Skin epidermis (tissue), 12 donors: ENCODE results near the gene MBOAT2.
"Not testable (repeated sequence)": the region's sequence is repeated elsewhere in the genome, so short reads cannot be mapped to it uniquely, and the experiment has no call there.

Source experiments
- H3K27ac ChIP-seq, 21 experiments: fragments of 200-600 bp; sonication (generic) in 11 of 21; one replicate each; pipeline ENCODE4 v1.5.0; 2020; ENCODE audit warnings: mild to moderate bottlenecking in 3 of 21, inconsistent platforms in 2 of 21, moderate library complexity in 2 of 21
- H3K4me3 ChIP-seq, 7 experiments: fragments of 200-600 bp; sonication (generic) in 2 of 7; one replicate each; pipeline ENCODE4 v1.5.0; 2020; ENCODE audit warnings: inconsistent platforms in 2 of 7, mild to moderate bottlenecking in 2 of 7, moderate library complexity in 1 of 7

The MBOAT2 gene

GRCh38 chr2:8918412-8918811 is 85.1 kb downstream of the MBOAT2 start:
- no peak overlapping the region for H3K27ac ChIP-seq
- no peak overlapping the region for H3K4me3 ChIP-seq

DNA sequence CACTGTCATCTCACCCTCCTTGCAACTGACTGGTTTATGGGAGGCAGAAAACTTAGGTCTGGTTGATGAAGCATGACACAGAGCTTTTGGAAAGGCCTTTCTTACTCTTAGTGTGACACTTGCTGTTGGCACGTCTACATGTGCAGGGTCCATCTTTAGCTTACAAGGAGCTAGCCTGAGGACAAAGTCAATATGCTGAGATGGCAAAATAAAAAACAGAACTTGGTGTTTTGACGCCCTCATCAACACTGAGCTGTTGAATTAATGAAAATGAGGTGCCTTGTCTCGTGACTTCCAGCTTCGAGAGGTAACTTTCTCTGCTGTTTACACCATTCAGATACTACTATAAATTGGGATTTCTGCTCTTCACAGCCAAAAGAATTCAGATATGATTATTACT is 87.5 kb downstream of the MBOAT2 start:
- Histone ChIP-seq H3K4me3 (no peak overlapping the region), H3K27ac (no peak overlapping the region)

- not testable (repeated sequence) for H3K27ac ChIP-seq
Observed at GRCh38 chr2:8913767-8914166, 89.7 kb downstream of the MBOAT2 start.

GRCh38 chr2:8907764-8908288 is 95.7 kb downstream of the MBOAT2 start:
- H3K27ac ChIP-seq = no peak overlapping the region

More at GRCh38 chr2:8913767-8914166, 89.7 kb downstream of the MBOAT2 start:
- H3K4me3 ChIP-seq = not testable (repeated sequence)

DNA sequence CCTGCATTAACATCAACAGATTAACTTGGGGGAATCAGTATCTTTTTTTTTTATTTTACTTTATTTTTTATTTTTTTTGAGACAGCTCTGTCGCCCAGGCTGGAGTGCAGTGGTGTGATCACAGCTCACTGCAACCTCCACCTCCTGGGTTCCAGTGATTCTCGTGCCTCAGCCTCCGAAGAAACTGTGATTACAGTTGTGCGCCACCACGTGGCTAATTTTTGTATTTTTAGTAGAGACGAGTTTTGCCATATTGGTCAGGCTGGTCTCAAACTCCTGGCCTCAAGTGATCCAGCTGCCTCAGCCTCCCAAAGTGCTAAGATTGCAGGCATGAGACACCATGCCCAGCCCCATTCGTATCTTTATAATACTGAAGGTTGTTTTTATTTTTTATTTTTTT is 99.6 kb downstream of the MBOAT2 start:
- not testable (repeated sequence) for H3K27ac ChIP-seq, H3K4me3 ChIP-seq

More at GRCh38 chr2:8907764-8908288, 95.7 kb downstream of the MBOAT2 start:
- H3K4me3 ChIP-seq = no peak overlapping the region

- H3K27ac ChIP-seq, H3K4me3 ChIP-seq: not testable (repeated sequence)
Observed at GRCh38 chr2:8902757-8903156, 100.7 kb downstream of the MBOAT2 start.

- H3K4me3 ChIP-seq, H3K27ac ChIP-seq: not testable (repeated sequence)
Observed at GRCh38 chr2:8897206-8897605, 106.3 kb downstream of the MBOAT2 start.

DNA sequence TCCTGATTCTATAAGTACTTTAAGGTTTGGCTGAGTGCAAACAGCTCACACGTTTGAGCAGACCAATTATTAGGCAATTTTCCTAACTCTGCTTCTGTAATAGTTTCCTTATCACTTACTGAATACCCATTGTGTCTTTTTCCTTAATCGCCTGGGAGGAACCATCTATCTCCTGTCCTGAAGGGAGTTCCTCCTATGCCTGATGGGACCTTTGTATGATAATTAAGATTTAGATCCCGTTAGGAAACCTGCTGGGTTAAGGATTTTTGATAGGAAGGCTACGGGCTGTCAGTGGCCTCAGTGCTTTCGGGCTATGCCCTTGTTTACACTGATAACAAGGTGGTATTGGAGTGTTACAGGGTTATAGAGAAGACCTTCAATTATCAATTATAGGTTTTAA is 106.8 kb downstream of the MBOAT2 start:
- not testable (repeated sequence) for H3K4me3 ChIP-seq, H3K27ac ChIP-seq

DNA sequence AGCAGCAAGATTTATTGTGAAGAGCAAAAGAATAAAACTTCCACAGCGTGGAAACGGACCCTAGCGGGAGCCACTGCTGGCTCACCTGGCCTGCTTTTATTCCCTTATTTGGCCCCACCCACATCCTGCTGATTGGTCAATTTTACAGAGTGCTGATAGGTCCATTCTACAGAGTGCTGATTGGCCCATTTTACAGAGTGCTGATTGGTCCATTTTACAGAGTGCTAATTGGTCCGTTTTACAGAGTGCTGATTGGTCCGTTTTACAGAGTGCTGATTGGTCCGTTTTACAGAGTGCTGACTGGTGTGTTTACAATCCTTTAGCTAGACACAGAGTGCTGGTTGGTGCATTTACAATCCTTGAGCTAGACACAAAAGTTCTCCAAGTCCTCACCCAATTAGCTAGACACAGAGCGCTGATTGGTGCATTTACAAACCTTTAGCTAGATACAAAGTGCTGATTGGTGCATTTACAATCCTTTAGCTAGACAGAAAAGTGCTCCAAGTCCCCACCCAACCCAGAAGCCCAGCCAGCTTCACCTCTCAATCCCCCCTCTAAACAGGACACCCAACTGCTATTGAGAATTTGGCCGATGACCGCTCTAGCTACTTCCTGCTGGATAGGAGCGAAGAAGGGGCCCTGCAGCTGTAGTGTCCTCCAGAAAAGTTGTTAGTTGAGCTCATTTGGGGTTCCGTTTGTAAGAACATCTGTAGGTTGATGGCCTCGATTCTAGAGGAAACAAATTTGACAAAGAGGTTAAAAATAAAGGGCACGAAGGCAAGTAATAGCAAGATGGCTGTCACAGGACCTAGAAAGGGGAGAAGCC is 108.2 kb downstream of the MBOAT2 start:
- H3K27ac ChIP-seq = not testable (repeated sequence)

GRCh38 chr2:8893978-8894820 is 109.3 kb downstream of the MBOAT2 start:
- H3K27ac ChIP-seq = no peak overlapping the region

More for the DNA sequence above, 108.2 kb downstream of the MBOAT2 start:
- H3K4me3 ChIP-seq = not testable (repeated sequence)

DNA sequence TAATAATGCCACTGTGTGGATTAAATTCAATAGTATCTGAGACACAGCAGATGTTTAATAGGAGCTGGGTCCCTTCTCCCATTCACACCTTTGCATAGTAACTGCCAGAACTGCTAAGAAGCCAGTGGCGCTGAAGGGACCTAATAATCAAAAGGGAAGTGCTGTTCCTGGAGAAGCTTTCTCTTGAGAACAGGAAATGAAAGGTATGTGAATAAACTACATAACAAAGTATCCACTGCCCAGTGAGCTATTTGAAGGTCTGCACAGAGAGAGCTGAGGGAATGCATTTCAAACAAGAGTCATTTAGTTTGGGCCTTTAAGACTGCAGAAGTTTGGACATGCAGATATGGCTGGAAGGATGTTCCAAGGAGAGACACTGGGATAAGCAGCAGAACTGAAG is 110.0 kb downstream of the MBOAT2 start:
- H3K27ac ChIP-seq = no peak overlapping the region

More at GRCh38 chr2:8893978-8894820, 109.3 kb downstream of the MBOAT2 start:
- no peak overlapping the region for H3K4me3 ChIP-seq

GRCh38 chr2:8892111-8892510 is 111.4 kb downstream of the MBOAT2 start:
- no peak overlapping the region for H3K4me3 ChIP-seq

More for the DNA sequence above, 110.0 kb downstream of the MBOAT2 start:
- no peak overlapping the region for H3K4me3 ChIP-seq

GRCh38 chr2:8889978-8890377 is 113.5 kb downstream of the MBOAT2 start:
- H3K4me3 ChIP-seq = no peak overlapping the region
- H3K27ac ChIP-seq = no peak overlapping the region

More at GRCh38 chr2:8892111-8892510, 111.4 kb downstream of the MBOAT2 start:
- no peak overlapping the region for H3K27ac ChIP-seq

DNA sequence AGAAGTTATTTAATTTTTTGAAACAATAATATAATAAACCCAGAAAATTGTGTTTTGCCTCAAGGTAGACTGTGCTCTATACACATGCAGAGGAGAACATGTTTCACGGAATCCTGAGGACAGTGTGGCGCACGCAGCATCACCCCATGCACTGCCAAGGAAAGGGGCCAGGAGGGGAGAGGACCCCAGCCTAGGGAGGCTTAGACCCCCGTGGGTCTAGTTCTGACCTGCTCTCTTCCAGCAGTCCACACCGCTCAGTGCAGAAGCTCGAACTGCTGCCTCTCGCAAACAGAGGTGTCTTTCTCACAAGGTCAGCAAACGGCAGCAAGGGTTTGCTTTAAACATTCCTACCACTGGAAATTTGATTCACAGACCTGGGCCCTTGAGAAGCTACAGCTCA is 114.5 kb downstream of the MBOAT2 start:
- H3K4me3 ChIP-seq = no peak overlapping the region

GRCh38 chr2:8886876-8887275 is 116.6 kb downstream of the MBOAT2 start:
- Histone ChIP-seq H3K27ac (no peak overlapping the region), H3K4me3 (no peak overlapping the region)

More for the DNA sequence above, 114.5 kb downstream of the MBOAT2 start:
- no peak overlapping the region for H3K27ac ChIP-seq

DNA sequence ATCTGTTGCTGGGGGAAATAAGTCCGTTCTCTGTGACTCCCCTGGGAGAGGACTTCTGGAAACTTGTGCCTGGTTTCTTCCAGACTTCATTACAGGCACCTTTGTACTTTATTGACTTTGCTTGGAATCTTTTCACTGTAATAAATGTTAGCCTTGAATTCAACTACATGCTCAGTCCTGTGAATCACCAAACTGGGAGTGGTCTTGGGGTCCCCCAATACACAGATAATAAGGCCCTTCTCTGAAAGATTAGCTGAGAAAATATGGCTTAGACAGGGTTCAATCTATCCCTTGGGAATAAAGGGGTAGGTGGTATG is 117.3 kb downstream of the MBOAT2 start:
- Histone ChIP-seq H3K27ac (no peak overlapping the region), H3K4me3 (no peak overlapping the region)

DNA sequence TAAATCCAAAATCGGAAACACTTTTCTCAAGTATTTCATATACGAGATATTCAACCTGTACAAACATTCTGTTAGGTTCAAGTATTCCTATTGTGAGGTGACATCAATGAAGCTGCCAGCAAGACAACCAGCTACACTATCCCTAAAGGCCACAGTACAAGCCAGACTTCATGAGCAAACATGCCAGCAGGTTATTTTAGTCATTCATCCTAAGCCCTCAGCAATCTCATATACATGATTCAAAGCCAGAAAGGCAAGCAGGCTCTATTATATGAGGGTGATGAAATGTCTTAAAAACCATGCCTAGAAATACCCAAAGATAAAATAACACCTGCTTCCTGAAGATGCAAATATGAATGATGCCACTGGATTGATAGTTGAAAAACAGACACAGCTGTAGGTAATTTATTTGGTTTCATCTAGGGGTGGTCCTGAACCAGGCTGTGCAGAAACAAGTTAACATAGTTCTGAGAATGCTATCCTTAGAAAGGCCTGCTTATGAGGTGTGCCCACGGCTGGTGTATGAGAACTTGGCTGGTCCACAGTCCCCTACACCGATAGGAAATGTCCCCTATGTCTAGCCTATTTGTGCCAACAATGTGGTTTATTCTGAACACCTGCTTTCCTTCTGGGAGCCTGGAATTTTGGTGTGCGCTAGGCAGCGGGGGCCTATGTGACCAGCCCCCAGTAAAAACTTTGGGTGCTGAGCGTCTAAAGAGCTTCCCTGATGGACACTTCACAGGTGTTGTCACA is 117.9 kb downstream of the MBOAT2 start:
- Histone ChIP-seq H3K4me3 (no peak overlapping the region), H3K27ac (no peak overlapping the region)

- H3K27ac ChIP-seq = no peak overlapping the region
Observed at GRCh38 chr2:8884812-8885211, 118.7 kb downstream of the MBOAT2 start.

DNA sequence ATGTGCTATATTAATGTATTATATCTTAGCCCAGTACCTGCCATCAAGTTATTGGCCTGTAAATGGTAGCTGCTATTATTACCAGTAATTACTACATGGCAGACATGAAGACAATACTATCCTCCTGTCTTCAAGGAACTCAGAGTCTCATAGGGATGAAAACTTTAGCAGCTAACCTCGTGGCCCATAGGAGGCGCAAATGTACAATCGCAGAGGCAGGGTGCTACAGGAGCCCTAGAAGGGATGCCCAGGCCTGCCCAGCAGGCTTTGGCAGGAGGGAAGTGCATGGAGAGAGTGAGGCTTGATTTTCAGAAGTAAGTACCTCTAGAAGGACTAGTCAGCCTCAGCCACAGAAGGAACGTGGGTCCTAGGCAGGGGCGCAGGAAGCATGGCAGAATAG is 121.4 kb downstream of the MBOAT2 start:
- H3K4me3 ChIP-seq = no peak overlapping the region
- no peak overlapping the region for H3K27ac ChIP-seq

More at GRCh38 chr2:8884812-8885211, 118.7 kb downstream of the MBOAT2 start:
- H3K4me3 ChIP-seq = no peak overlapping the region

DNA sequence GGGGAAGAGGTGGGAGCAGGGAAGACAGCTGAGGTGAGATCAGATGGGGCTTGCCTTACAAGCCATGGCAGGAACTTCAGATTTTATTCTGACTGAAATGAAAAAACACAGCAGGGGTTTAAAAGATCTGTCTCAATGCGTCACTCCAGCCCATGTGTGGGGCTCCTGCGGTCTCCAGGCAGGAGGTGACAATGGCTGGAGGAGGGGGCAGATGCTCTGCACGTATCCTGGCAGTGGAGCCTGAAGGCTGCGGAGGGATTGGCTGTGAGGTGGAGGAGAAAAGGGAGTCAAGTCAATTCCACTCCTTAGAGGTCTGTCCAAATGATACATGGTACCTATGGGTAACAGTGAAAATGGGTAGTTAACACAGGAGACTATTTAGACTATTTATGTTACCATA is 125.6 kb downstream of the MBOAT2 start:
- no peak overlapping the region for H3K27ac ChIP-seq
- no peak overlapping the region for H3K4me3 ChIP-seq
